Fibroblast of lung (primary cell): ENCODE data around the gene RBM33. TPM values are rescaled to one million over a fixed set of nuclear protein-coding genes. Genes with fewer than 3 reads are reported as not detected.

Experiments
- DNase-seq, 2 donors: peaks; one replicate each; pipeline versions ENCODE4 v3.0.0 to v3.0.0-alpha.2; 2010; ENCODE audit warnings: low read depth in 2 of 2
- H2AFZ ChIP-seq: 2 replicates; pipeline ENCODE4 v1.5.1; 2012; ENCODE audit warnings: low read length, control low read depth, inconsistent platforms
- H3K27ac ChIP-seq: 2 replicates; pipeline ENCODE4 v1.5.1; 2011; ENCODE audit warnings: low read length, control low read depth; ENCODE audit not compliant: insufficient read depth
- H3K27me3 ChIP-seq: 2 replicates; pipeline ENCODE4 v1.5.1; 2011; ENCODE audit warnings: mild to moderate bottlenecking, low read length; ENCODE audit not compliant: control insufficient read depth, insufficient read depth
- H3K36me3 ChIP-seq: 2 replicates; pipeline ENCODE4 v1.5.1; 2011; ENCODE audit warnings: low read length; ENCODE audit not compliant: control insufficient read depth, insufficient read depth
- H3K4me1 ChIP-seq: 2 replicates; pipeline ENCODE4 v1.5.1; 2011; ENCODE audit warnings: low read length; ENCODE audit not compliant: control insufficient read depth, insufficient read depth; ENCODE audit errors: extremely low read depth
- H3K4me2 ChIP-seq: 2 replicates; pipeline ENCODE4 v1.5.1; 2011; ENCODE audit warnings: low read length, control low read depth; ENCODE audit not compliant: insufficient read depth; ENCODE audit errors: extremely low read depth
- H3K4me3 ChIP-seq, 4 experiments: fragments of 200-600 bp in 1 of 4; sonication (generic) in 1 of 4; replicated peaks in 1 of 4; 2 replicates each; pipeline ENCODE4 v1.5.1; 2011 to 2016; ENCODE audit warnings: low read length in 4 of 4, low read depth in 3 of 4, mild to moderate bottlenecking in 3 of 4, control low read depth in 2 of 4, inconsistent platforms in 1 of 4, mixed read lengths in 1 of 4; ENCODE audit not compliant: insufficient read depth in 1 of 4; ENCODE audit errors: control extremely low read depth in 1 of 4
- H3K79me2 ChIP-seq: 2 replicates; pipeline ENCODE4 v1.5.1; 2012; ENCODE audit warnings: mild to moderate bottlenecking, low read length, inconsistent platforms; ENCODE audit not compliant: control insufficient read depth, insufficient read depth
- H3K9ac ChIP-seq: 2 replicates; pipeline ENCODE4 v1.5.1; 2011; ENCODE audit warnings: mild to moderate bottlenecking, low read length, control low read depth; ENCODE audit not compliant: insufficient read depth
- H3K9me3 ChIP-seq: 2 replicates; pipeline ENCODE4 v1.5.1; 2012; ENCODE audit warnings: low read depth, low read length; ENCODE audit not compliant: control insufficient read depth, insufficient read depth
- H4K20me1 ChIP-seq: 2 replicates; pipeline ENCODE4 v1.5.1; 2011; ENCODE audit warnings: low read length; ENCODE audit not compliant: control insufficient read depth, insufficient read depth; ENCODE audit errors: extremely low read depth
- EZH2 ChIP-seq: IDR thresholded peaks from 2 replicates; pipeline ENCODE4 v1.5.1; 2012; ENCODE audit warnings: low read length, control low read depth, mild to moderate bottlenecking; ENCODE audit errors: missing control alignments
- polyA plus RNA-seq, 2 donors: library from polyadenylated mRNA; depleted of rRNA in 1 of 2; stranded (reverse) in 1 of 2; unstranded in 1 of 2; fragments of >200 nt; gene quantifications; 2 replicates each; pipeline ENCODE4 v1.2.1, GENCODE V29; 2011 to 2012; ENCODE audit warnings: missing spikeins in 1 of 2
- total RNA-seq: library from RNA; depleted of rRNA; stranded (reverse); fragments of >200 nt; gene quantifications from 2 replicates; pipeline ENCODE4 v1.2.1, GENCODE V29; 2014
- TF ChIP-seq, protein P1 (sequence below), 2 donors: IDR thresholded peaks in 1 of 2; conservative IDR thresholded peaks in 1 of 2; 1 replicate in 1 of 2; 2 replicates in 1 of 2; pipeline ENCODE4 v1.5.1; 2011 to 2012; ENCODE audit warnings: low read length in 2 of 2, control low read depth in 1 of 2, inconsistent platforms in 1 of 2, low read depth in 1 of 2, mild to moderate bottlenecking in 1 of 2

Gene RBM33
- total and polyA plus RNA-seq, 2 donors (not counting 1 experiment from before 2014, with no cell fraction given) = 6.9 to 33.2 TPM

DNA sequence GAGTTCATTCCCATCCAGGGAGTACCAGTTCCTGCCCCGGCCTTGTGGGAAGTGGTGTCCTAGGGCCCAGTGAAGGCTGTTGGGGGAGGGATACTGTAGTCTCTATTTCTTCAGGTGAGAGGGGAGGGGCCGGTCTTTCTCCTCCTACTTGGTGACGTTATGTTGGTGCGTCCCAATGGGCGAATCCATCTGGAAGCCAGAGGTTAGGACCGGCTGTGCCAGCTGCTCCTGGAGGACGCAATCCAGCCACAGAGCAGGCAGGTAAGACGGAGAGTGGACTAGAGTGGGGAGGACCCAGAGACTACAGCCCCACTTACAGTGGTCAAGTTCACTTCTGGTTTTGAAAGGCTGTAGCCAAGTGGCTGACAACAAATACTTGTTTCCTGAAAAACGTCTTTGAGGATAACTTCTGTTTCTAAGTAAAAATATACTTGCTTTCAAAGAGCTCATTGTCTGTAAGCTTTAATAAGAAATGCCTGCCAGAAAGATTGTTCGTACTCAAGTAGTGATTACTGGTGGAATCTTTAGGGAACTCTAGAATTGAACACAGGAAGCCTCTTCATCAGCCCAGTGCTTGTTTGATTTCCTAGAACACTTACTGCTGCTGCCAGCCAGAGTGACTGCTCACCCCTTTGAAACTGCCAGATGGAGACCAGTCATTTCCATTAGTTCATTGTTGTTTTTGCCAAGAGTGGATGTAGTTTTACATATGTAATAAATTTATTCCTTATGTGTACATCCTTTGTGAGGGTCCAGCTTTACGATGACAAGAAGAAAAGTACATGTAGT, 25.4 kb downstream of the RBM33 start:
- Histone ChIP-seq H3K9me3 (no peaks in the 10 kb centered on the region), H3K4me2 (no peak overlapping the region), H3K4me3 (no peak overlapping the region), H3K4me1 (peaks cover 17% of the 10 kb centered on the region), H3K36me3 (peaks cover 3% of the 10 kb centered on the region), H2AFZ (no peak overlapping the region), H4K20me1 (no peaks in the 10 kb centered on the region), H3K9ac (no peak overlapping the region), H3K27ac (peak overlapping the region; percentile 34), H3K27me3 (no peaks in the 10 kb centered on the region), H3K79me2 (peaks cover 73% of the 10 kb centered on the region)
- TF ChIP-seq, protein P1, sequence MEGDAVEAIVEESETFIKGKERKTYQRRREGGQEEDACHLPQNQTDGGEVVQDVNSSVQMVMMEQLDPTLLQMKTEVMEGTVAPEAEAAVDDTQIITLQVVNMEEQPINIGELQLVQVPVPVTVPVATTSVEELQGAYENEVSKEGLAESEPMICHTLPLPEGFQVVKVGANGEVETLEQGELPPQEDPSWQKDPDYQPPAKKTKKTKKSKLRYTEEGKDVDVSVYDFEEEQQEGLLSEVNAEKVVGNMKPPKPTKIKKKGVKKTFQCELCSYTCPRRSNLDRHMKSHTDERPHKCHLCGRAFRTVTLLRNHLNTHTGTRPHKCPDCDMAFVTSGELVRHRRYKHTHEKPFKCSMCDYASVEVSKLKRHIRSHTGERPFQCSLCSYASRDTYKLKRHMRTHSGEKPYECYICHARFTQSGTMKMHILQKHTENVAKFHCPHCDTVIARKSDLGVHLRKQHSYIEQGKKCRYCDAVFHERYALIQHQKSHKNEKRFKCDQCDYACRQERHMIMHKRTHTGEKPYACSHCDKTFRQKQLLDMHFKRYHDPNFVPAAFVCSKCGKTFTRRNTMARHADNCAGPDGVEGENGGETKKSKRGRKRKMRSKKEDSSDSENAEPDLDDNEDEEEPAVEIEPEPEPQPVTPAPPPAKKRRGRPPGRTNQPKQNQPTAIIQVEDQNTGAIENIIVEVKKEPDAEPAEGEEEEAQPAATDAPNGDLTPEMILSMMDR (conservative IDR thresholded peaks at IDR 0.05 in 1 of 2, IDR thresholded peaks at IDR 0.05 in 1 of 2; ENCODE audit: low read depth in 1 of 2, low read length in 2 of 2) = no peak
- TF ChIP-seq EZH2 = no peak
- peak; percentile 42 to 47 for DNase-seq

DNA sequence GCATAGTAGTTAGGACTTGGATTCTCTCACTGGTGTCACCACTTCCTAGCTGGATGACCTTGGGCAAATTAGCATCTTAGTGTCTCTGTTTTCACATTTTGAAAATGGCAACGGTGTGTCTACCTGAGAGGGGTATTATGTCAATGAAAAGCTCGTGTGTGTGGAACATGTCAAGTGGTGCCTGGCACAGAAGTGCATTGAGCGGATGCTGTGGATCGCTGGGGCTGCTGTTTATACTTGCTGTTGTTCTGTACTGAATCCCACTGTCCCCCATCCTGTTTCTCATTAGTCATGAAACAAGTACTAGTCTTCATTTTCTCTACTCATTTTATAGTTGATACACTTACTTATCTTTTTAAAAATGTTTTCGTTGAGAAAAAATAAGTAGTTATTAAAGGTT, 26.1 kb downstream of the RBM33 start:
- Histone ChIP-seq H3K4me2 (no peak overlapping the region), H3K9me3 (no peaks in the 10 kb centered on the region), H3K4me1 (peaks cover 13% of the 10 kb centered on the region), H3K9ac (no peak overlapping the region), H4K20me1 (no peaks in the 10 kb centered on the region), H3K36me3 (no peaks in the 10 kb centered on the region), H3K27ac (peak overlapping the region; percentile 26), H3K4me3 (no peak overlapping the region), H2AFZ (no peak overlapping the region), H3K27me3 (no peaks in the 10 kb centered on the region), H3K79me2 (peaks cover 70% of the 10 kb centered on the region)
- TF ChIP-seq, protein P1 (conservative IDR thresholded peaks at IDR 0.05 in 1 of 2, IDR thresholded peaks at IDR 0.05 in 1 of 2; ENCODE audit: low read depth in 1 of 2, low read length in 2 of 2) = no peak
- no peak for TF ChIP-seq EZH2
- no peak for DNase-seq

DNA sequence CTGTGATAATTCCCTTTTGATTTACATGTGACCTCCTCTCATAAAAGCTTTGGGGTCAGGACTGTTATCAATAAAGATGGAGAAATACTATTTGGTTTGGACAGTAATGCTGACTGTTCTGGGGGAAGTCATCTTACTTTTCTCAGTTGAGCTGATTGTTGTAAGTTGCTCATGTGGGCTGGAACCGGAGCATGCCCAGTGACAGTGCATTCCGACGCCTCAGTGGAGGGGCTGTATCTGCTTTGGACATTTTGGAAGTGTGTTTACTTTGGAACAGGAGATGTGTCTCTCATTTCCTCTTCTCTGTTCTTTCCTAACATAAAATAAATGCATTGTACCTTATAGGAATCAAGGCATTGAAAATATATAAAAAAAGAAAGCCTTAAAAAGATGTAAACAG, 30.1 kb downstream of the RBM33 start:
- no peak for DNase-seq
- Histone ChIP-seq H3K9me3 (no peaks in the 10 kb centered on the region), H3K9ac (no peak overlapping the region), H3K4me3 (no peak overlapping the region), H3K27ac (no peak overlapping the region), H3K27me3 (no peaks in the 10 kb centered on the region), H3K4me2 (no peak overlapping the region), H2AFZ (no peak overlapping the region), H3K4me1 (peaks cover 2% of the 10 kb centered on the region), H3K36me3 (no peaks in the 10 kb centered on the region), H4K20me1 (no peaks in the 10 kb centered on the region), H3K79me2 (peaks cover 39% of the 10 kb centered on the region)
- no peak for TF ChIP-seq EZH2
- TF ChIP-seq, protein P1 (conservative IDR thresholded peaks at IDR 0.05 in 1 of 2, IDR thresholded peaks at IDR 0.05 in 1 of 2; ENCODE audit: low read depth in 1 of 2, low read length in 2 of 2) = no peak
